Transverse colon (tissue), 4 donors: ENCODE measurements around the gene COL23A1.

Source experiments
- CTCF ChIP-seq, 5 experiments: fragments of 200-600 bp in 3 of 5; fragments of 450-650 bp in 2 of 5; sonication (generic) in 3 of 5; IDR thresholded peaks; 1 replicate in 2 of 5; 2 replicates in 3 of 5; pipeline ENCODE4 v1.5.1; 2016 to 2017; ENCODE audit warnings: antibody characterized with exemption in 5 of 5, inconsistent platforms in 3 of 5, mild to moderate bottlenecking in 2 of 5, moderate library complexity in 1 of 5
- EP300 ChIP-seq: sonication (generic); formaldehyde crosslinking; IDR thresholded peaks from one replicate; pipeline ENCODE4 v1.6.1; 2017; ENCODE audit warnings: antibody characterized with exemption, low read depth
- POLR2A ChIP-seq: fragments of 450-650 bp; IDR thresholded peaks from one replicate; pipeline ENCODE4 v1.6.1; 2016; ENCODE audit warnings: antibody characterized with exemption, mild to moderate bottlenecking, moderate library complexity
- POLR2AphosphoS5 ChIP-seq, 3 donors: sonication (generic); formaldehyde crosslinking; IDR thresholded peaks; one replicate each; pipeline ENCODE4 v1.6.1; 2016; ENCODE audit warnings: antibody characterized with exemption in 3 of 3

GRCh38 chr5:178581621-178582020 is 8.6 kb downstream of the COL23A1 start:
- TF ChIP-seq POLR2A, result no peak
- no peak for TF ChIP-seq CTCF (IDR thresholded peaks at IDR 0.05)
- no peak for TF ChIP-seq POLR2AphosphoS5 (IDR thresholded peaks at IDR 0.05)
- no peak for TF ChIP-seq EP300
